Left forelimb (tissue), 1 donor: ENCODE measurements around the gene CTBP2.

Source experiments
- DNase-seq: peaks from one replicate; pipeline ENCODE4 v3.0.0-alpha.2; 2018; ENCODE audit warnings: low spot score

Gene CTBP2

DNA sequence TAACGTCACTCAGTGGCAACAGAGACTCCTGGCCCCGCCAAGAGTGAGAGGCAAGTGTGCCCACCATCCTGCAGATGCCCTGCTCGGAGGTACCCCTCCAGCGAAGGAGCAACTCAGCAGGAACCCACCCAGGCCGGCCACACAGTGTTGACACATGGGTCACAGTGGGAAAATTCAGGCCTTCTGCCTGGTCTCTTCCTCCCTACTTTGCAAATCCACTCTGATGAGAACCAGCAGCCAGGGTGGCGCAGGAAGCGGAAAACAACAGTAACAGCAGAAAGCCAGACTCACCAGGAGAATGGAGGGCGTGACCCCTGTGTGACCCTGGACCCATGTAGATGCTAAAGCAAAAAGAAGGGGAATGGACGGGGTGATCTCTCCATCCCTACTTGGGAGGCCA is 53.8 kb downstream of the CTBP2 start:
- no peak for DNase-seq

DNA sequence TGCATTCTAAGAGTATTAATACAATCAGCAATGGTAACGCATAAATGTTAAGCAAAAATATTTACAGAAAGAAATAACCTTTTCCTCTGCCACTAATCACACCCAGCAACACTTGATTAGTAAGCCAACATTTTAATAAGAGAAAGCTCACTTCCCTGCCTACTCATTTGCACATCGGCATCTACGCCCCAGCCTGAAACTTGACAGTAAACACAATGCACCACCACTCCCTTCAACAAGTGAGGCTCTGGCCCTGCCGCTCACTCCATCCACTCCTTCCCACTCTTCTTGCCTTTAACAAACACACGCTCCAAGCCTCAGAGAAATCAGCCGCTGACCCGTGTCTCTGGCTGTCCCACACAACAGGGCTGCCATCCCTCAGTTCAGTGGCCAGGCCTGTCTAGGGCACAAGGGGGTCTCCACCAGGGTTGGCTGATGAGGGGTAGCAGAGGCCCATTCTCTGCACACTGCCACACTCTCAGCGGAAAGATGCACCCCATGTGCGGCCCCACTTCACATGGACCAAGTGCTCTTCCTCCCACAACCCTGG is 54.6 kb downstream of the CTBP2 start:
- DNase-seq, result no peak

DNA sequence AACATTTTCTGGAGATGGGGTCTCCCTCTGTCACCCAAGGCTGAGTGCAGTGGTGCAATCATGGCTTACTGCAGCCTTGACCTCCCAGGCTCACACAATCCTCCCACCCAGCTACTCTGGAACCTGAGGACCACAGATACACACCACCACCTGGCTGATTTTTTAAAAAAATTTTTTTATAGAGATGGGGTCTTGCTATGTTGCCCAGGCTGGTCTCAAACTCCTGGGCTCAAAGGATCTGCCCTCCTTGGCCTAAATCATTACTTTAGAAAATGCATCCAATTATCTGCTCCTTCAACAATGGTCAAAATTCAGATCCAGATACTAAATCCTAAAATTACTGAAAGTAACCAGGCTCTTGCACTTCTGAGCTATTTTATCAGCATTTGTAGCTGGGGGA is 55.2 kb downstream of the CTBP2 start:
- DNase-seq, result no peak

DNA sequence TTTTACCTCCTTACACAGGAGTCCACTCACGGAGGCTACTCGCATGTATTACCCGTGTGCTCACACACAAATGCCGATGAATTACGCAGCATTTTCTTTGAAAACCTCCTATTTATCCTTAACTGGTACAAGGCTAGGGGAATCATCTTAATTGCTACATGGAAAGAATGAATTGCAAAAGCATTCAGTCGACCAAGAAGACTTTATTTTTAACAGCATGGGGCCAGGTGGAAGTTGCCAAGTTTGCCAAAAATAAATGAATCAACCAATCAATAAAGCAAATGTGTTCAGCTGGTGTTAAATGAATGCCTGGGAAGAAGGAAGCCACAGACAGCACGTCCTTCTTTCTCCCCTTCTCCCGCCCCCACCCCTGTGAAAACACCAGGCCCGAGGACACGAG is 55.8 kb downstream of the CTBP2 start:
- DNase-seq, result no peak

DNA sequence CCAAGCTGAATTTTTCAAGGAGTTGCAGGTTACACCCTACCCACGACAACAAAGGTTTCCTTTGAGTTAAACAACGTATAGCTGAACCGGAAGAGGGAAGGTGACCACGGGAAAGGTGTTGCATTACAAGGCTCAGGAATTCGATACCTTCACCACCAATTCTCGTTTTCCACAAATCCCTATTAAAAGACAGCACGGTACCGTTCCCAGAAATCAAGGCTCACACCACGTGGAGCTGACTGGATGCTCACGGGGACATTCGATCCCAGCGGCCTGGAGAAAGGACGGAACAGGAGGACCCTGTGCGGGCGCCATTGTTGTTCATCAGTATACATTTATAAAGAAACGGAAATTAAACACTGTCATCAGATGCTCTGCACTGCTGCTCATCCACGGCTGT is 56.4 kb downstream of the CTBP2 start:
- DNase-seq, result no peak

DNA sequence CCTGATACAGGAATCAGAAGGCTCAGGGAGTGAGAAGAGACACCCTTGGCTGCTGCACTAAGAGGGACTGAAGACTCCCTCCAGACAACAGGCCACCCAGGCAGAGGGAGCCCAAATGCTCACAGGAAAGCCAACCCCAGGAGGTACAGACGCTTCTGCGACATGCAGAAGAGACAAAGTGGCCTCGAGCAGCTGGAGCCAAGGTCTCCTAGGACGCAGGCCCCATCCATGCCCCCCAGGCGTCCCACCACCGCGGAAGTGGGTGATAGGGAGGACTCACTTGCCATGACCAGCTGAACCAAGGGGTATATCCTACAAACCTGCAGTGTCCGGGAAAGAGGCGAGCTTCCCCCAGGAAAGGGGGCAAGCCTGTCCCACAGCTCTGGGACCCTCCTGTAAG is 56.9 kb downstream of the CTBP2 start:
- DNase-seq, result no peak

DNA sequence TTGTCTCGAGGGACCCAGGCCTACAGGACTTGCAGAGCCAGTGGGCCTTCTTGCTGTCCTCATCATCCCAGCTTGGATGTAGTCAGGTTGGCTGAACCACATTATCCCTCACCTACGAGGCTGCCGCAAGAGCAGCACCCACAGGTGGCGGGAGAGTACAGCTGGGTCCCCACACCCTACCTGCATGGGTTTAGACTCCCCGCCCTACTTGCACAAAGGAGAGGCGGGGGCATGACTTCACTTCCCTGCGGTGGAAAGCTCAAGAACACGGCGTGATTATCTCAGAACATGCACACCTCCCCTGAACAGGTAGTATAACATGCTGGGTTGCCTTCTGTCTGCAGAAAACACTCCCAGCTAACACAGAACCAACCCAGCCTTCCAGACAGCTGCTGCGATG is 57.5 kb downstream of the CTBP2 start:
- DNase-seq, result no peak

DNA sequence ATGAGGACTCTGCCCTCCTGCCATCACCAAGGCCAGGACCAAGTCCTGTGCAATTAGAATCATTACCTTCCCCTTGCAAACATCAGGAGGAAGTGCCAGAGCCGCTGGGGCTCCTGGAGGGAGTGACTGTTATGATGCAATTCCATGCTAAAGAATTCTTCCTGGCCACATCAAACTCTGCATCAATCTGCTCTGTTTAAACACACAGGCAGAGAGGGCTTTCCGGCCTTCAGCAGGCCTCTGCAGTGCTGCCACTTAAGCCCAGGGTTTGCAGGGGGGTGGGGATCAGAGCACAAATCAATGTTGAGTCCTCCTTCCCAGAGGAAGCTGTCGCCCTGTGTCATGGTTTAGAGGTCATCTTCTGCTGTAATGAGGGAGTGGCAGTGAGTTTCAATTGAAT is 58.1 kb downstream of the CTBP2 start:
- DNase-seq, result no peak

DNA sequence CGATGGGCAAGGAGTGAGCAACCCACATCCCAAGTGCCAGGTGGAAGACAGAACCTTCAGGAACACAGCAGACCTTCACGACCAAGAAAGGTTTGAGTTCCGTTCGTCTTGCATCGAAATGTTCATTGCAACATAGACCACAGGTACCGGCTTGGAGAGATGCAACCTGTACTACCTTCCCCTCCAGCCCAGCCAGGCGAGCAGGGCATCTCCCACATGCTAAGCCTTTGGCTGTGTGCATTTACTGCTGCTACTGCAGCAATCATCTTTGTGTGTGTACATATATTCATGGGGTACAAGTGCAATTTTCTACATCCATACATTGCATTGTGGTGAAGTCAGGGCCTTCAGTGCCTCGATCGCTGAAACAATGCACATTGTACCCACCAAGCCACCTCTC is 58.8 kb downstream of the CTBP2 start:
- DNase-seq, result no peak

DNA sequence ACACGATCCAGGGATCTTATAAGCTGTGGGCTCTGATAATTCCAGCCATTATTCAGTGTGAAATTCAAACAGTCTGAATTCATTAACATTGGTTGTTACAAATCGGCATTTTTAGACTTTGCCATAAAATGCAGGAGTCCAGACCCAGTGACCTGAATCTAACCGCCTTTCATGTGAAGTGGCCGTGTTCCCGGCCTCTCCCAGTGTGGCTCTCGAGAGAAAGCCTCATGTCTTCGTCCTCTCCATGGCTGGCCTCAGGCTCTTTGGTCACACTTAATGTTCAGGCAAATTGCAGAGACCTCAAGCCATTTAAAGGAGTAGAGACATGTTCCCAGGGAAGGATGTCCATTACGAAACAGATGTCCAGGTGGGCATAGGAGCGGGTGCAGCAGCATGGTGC is 59.3 kb downstream of the CTBP2 start:
- no peak for DNase-seq

DNA sequence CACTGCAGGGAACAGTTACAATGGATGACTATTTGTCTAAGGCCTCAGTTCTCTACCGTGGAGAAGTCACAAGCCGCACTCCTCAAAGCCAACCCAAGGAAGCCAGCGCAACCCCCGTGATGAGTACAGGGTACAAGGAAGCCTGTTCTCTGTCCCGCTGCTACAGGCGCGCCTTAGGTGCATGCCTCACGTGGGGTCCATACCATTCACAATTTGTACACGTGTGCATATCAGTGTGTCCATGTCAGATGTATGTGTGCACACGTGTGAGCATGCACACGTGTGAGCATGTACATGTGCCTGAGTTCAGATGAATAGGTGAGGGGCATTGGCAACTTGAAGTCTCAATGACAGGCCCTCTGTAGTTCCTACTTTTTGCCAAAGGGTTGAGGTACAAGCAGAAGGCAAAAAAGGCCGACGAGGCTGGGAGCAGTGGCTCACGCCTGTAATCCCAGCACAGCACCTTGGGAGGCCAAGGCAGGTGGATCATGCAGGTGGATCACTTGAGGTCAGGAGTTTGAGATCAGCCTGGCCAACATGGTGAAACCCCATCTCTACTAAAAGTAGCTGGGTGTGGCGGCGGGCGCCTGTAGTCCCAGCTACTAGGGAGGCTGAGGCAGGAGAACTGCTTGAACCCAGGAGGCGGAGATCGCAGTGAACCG is 62.8 kb downstream of the CTBP2 start:
- no peak for DNase-seq

DNA sequence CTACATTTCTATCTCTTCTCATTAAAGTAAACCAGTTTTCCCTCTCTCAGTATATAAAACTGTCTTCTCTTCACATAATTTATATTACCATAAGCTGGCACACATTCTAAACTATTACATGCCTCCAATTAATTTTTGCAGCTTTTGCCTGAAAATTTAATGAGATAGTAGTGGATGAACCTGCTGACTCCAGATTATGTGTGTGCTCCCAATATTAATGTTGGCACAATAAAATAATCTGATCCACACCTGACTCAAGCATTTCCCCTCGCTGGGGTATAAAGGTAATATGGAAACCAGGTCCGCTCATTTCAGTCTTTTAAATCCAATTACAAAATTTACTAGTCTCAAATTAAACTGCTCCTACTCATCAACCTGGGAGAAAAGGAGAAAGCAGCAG is 63.4 kb downstream of the CTBP2 start:
- no peak for DNase-seq

DNA sequence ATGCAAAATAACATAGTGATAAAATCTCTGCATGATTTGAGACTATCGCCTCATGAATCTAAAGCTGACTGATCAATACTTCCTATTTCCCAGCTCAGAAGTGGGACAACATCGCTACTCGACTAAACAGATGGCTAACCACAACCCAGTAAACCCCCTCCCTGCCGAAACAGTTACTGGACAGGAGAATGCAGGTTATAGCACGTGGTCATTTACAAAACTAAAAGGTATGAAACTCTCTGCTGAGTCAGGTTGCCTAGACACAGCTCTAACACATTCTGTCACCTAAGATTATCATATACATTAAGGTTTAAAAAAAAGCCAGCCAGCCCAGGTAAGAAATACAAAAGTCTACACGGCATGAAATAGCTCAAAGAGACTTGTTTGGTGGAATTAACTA is 64.0 kb downstream of the CTBP2 start:
- DNase-seq, result no peak

DNA sequence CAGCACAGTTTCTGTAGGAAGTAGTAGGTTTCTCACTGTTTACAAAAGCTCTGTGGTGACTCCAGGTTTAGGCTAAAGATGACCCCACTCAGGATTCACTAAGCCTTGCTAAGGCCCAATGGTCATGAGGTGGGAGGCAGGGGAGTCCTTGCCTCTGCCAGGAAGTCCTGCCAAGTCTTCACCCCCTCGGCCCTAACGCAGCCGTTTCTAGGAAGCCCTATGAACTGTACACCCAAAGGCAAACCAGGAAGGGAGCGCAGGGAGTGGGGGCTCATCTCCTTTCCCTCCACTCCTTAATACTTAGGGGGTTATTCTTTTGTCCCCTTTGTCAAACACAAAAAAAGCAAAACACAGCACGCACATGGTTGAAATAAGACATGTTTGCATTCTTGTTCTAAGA is 64.6 kb downstream of the CTBP2 start:
- no peak for DNase-seq

DNA sequence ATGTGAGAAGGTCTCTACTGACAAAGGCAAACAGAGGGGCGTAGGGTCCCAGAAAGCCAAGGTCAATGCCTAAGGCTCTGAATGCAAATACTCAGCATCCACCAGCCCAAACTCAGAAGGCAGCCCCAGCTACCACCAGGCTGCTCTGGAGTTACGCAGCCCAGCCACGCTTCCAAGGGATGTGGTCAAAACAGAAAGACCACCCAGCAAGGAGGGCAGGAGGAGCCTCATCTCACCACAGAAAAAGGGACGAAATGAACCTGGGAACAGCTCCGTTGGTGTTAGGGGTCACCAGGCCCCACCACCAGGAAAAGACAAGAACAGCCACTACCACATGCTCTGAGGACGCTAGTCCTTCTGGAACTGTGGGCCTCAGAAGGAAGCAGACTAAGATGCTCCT is 65.1 kb downstream of the CTBP2 start:
- no peak for DNase-seq

DNA sequence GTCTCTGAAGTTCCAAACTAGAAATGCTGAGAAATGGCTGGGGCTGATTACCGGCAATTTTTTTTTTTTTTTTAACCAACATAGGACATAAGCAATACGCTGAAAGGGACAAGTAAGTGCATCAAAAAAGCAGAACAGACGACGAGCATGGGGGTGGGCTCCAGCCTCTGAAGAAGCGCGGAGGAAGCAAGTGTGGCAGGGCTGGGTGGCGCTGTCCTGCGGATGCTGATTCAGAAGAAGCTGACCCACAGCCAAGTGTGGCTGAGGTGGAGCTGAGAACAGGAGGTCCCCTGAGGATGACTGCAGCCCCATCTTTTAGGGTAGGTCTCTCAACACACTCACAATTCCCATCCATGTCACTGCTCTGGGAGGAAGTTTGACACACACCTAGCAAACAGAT is 65.6 kb downstream of the CTBP2 start:
- DNase-seq, result no peak

DNA sequence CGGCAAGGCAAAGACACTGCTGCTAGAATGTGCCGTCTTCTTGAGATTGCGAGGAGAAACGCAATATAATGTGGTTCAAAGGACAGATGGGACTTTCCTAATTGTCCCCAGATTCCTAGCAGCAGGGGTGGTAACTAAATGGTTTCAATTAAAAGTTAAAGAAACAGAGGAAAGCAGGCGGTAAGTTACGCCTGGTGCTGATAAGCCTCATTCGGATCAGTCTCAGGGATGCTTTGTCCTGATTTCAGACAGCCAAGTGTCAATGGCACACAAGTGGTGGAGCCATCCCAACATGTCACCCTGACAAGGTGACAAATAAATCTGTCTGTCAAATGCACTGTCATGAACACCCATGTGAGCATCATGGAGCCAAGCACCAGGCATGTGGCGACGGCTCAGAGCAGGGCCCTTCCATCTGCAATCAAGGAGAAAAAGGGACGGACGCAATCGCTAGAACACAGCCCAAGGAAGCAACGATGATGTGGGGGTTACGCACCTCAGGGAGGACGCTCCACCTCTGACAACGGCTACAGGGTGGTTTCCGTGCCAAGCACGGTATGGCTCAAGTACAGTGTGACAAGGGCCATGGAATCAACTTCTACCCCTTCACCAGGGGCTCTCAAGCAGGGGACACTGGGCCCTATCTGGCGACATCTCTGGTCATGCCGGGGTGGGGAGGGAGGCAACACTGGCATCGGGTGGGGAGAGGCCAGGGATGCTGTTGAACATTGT is 66.2 kb downstream of the CTBP2 start:
- no peak for DNase-seq

DNA sequence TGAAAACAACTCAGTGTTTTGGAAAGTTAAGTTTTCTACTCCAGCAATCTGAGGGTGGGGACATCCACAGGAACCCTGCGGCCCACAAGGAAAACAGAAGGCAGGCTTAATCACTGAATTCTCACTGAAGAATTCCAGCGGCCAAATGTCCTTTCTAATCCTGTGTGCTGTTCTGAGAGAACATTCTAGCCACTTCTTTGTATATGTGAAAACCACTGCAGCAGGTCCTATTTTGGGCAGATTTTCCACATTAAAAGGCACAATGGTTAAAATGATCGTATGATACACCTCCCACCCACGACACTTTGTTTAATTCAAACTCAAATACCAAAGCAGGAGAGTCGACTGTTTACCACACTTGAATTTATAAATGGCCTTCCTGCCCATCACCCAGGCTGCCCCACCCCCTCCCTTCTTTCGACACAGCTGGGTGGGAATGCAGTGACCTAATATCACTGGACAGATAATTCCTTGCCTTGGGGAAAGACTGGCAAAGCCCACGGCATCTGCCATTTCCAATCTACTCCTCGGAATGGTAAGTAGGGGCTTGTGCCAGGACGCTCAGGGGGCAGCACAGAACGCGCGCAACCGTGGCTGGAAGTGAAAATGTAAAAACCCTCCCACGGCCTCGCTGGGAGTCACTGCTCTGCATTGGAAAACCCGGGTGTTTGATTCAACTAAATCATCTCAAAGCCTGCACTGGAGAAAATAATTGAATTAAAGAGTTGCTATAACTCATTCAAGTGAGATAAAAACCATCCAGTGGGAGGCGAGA is 67.0 kb downstream of the CTBP2 start:
- no peak for DNase-seq

DNA sequence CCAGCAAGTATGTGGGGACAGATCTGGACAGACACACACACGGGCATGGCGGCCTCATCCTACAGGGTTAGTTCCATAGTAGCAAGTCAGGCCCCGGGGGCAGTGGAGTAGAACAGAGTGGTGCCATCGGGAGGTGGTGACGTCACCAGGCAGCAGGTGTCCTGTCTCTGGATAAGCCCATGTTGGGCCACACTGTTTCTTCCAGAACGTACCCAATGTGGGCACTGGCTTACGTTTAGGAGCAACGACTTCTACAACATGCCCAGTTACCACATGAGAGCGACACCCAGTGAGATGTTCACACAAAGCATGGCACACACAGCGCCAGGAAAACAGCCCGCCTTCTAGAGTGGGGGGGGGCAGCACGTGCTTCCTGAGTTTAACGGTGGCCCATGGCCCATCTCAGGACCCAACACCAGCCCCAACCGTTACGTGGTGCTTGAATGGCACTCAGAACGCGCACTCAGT is 67.8 kb downstream of the CTBP2 start:
- no peak for DNase-seq

DNA sequence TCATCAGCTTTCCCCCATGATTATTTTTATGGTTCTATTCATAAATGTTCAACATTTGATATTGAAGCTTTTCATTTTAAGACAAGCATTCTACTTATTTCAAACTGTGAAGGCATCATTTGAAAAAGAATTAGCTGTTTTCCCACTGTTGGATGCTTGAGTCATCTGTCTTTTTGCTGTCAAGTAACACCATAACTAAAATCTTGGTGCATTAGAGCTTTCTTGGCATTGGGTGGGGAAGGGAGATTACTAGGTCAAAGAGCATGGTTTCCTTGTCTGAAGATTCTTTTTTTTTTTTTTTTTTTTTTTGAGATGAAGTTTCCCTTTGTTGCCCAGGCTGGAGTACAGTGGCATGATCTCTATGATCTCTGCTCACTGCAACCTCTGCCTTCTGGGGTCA is 68.5 kb downstream of the CTBP2 start:
- DNase-seq, result no peak

DNA sequence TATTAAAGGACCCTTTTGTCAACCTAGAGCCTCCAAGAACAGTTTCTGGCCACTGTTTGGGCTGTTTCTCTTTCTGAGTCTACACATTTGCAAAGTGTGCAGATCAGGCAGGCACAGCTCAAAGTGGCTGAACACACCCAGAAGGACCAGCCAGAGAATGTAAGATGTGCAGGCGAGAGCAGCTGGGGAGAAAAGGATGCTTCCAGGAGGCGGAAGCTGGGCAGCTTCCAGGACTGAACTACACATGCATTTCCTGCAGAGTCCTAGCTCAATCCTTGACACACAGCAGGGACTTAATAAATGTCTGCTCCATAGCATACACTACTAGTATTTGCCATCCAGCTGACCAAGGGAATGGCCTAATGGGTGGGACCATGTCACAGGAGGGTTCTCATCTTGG is 70.9 kb downstream of the CTBP2 start:
- DNase-seq, result no peak

DNA sequence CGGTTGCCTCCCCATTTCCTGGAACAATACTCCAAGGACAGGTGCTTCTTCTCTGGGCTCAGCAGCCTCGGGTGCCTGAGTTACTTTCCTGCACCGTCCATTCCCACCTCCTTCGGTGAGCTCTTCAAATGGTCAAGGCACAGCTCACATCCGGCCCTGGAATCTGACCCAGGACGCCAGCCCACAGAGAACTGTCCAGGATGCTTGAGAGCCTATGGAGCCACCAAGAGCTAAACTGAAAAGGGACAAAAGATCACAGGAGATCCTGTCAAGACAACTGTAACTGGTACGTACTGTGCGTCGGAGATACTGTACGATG is 72.5 kb downstream of the CTBP2 start:
- no peak for DNase-seq
